GM12878 (cell line): Measurements from ENCODE around the gene SLC6A9. TPM values are rescaled to one million over a fixed set of nuclear protein-coding genes. Genes with fewer than 3 reads are reported as not detected.

Experiments used
- ATAC-seq: fragments of 200-7000 bp; cut with Tn5 transposase; 3 replicates; pipeline ENCODE4 v1.9.1; 2020; ENCODE audit warnings: mild to moderate bottlenecking, moderate library complexity
- BruUV-seq: library from RNA; stranded (reverse); fragments of 400-500 nt; replicated peaks from 2 replicates; lab custom pipeline; 2021; lab: Mats Ljungman, UMichigan
- CTCF ChIA-PET: fragments of 300-600 bp; sonication (Branson Sonifier 250); formaldehyde crosslinking; extraction: SDS; loops from one replicate; lab custom pipeline; 2021; ENCODE audit warnings: inconsistent platforms; lab: Yijun Ruan, JAX
- POLR2A ChIA-PET: fragments of 350-600 bp; formaldehyde crosslinking; extraction: SDS; loops from one replicate; lab custom pipeline; 2021; ENCODE audit warnings: inconsistent platforms; lab: Charles Lee
- RAD21 ChIA-PET: fragments of 300-600 bp; sonication (Branson Sonifier 250); formaldehyde crosslinking; loops from one replicate; lab custom pipeline; 2023; ENCODE audit warnings: antibody characterized with exemption; ENCODE audit not compliant: unreplicated experiment; lab: Charles Lee
- SMC1A ChIA-PET: fragments of 300-600 bp; sonication (Branson Sonifier 250); formaldehyde crosslinking; loops from one replicate; lab custom pipeline; 2023; ENCODE audit not compliant: unreplicated experiment, uncharacterized antibody; lab: Charles Lee
- DNase-seq: peaks from one replicate; pipeline ENCODE4 v3.0.0-alpha.2; 2011; ENCODE audit warnings: low read depth, low spot score
- FAIRE-seq: peaks from 3 replicates; lab custom pipeline; 2011; peaks lifted over from hg19 to GRCh38; lab: Jason Lieb, UNC
- H2AFZ ChIP-seq: 2 replicates; pipeline ENCODE4 v1.6.0; 2011; ENCODE audit warnings: low read depth, low read length, control low read depth; ENCODE audit not compliant: control insufficient read depth
- H3K27ac ChIP-seq: 2 replicates; pipeline ENCODE4 v1.5.1; 2011; ENCODE audit warnings: control low read depth; ENCODE audit not compliant: control insufficient read depth, insufficient read depth
- H3K27me3 ChIP-seq, 2 experiments: replicated peaks in 1 of 2; 2 replicates each; pipeline versions ENCODE4 v1.6.0 to v1.6.1; 2011; ENCODE audit warnings: low read length in 1 of 2; ENCODE audit not compliant: control insufficient read depth in 2 of 2, insufficient read depth in 2 of 2
- H3K36me3 ChIP-seq, 2 experiments: 2 replicates each; pipeline ENCODE4 v1.5.1; 2011; ENCODE audit warnings: low read length in 1 of 2; ENCODE audit not compliant: control insufficient read depth in 2 of 2, insufficient read depth in 2 of 2
- H3K4me1 ChIP-seq: 2 replicates; pipeline ENCODE4 v1.6.1; 2011; ENCODE audit warnings: mild to moderate bottlenecking, low read length, moderate library complexity, mixed read lengths; ENCODE audit not compliant: control insufficient read depth, insufficient read depth
- H3K4me2 ChIP-seq: 2 replicates; pipeline ENCODE4 v1.6.0; 2011; ENCODE audit warnings: control low read depth; ENCODE audit not compliant: control insufficient read depth, insufficient read depth
- H3K4me3 ChIP-seq: fragments of 200-600 bp; sonication (generic); 2 replicates; pipeline ENCODE4 v1.5.1; 2016
- H3K79me2 ChIP-seq: 2 replicates; pipeline ENCODE4 v1.6.0; 2011; ENCODE audit warnings: low read length; ENCODE audit not compliant: control insufficient read depth, insufficient read depth
- H3K9ac ChIP-seq: 2 replicates; pipeline ENCODE4 v1.8.0; 2011; ENCODE audit warnings: low read length, control low read depth, mixed read lengths; ENCODE audit not compliant: control insufficient read depth, insufficient read depth
- H3K9me3 ChIP-seq: replicated peaks from 3 replicates; pipeline ENCODE4 v1.5.1; 2011; ENCODE audit warnings: mild to moderate bottlenecking, low read length; ENCODE audit not compliant: control insufficient read depth, insufficient read depth
- H4K20me1 ChIP-seq: 2 replicates; pipeline ENCODE4 v1.6.0; 2011; ENCODE audit not compliant: control insufficient read depth, insufficient read depth
- CHD1 ChIP-seq: IDR thresholded peaks from 2 replicates; pipeline ENCODE4 v1.6.1; 2012; ENCODE audit warnings: low read depth, low read length, improper control_type of control experiment
- CTCF ChIP-seq, 3 experiments: IDR thresholded peaks in 2 of 3; conservative IDR thresholded peaks in 1 of 3; 2 replicates each; pipeline ENCODE4 v1.5.1; 2011; ENCODE audit warnings: low read depth in 3 of 3, low read length in 3 of 3, mild to moderate bottlenecking in 3 of 3, control low read depth in 2 of 3, moderate library complexity in 2 of 3, inconsistent platforms in 1 of 3, mixed read lengths in 1 of 3; ENCODE audit not compliant: control insufficient read depth in 2 of 3, insufficient read depth in 1 of 3; ENCODE audit errors: extremely low read depth in 1 of 3
- SMC3 ChIP-seq: IDR thresholded peaks from 2 replicates; pipeline ENCODE4 v1.6.1; 2011; ENCODE audit warnings: low read length, improper control_type of control experiment, borderline replicate concordance
- WGBS: methylation state at CpG from one replicate; pipeline ENCODE4 v1.1.6; 2016; ENCODE audit warnings: low lambda C conversion rate; ENCODE audit not compliant: insufficient replicate concordance, insufficient coverage; ENCODE audit errors: missing lambda C conversion rate; 5-methylcytosine and 5-hydroxymethylcytosine counted together
- in situ Hi-C: fragments of 300-500 bp; cut with MboI; formaldehyde crosslinking; loops from 9 replicates; pipeline ENCODE4 v1.14.3; 2018; ENCODE audit warnings: mixed read lengths
- intact Hi-C: fragments of 100-400 bp; cut with micrococcal nuclease; formaldehyde crosslinking; loops from one replicate; pipeline ENCODE4 v1.14.2; 2022; ENCODE audit not compliant: unreplicated experiment
- polyA plus RNA-seq, 11 experiments: library from polyadenylated mRNA; depleted of rRNA in 4 of 11; unstranded in 6 of 11; stranded (reverse) in 5 of 11; fragments of >200 nt; fragmentation: Nextera tagmentation in 4 of 11; fragmentation: Illumina TruSeq in 1 of 11; extraction: Ambion mirVana in 4 of 11; extraction: Trizol in 1 of 11; gene quantifications; 1 replicate in 1 of 11; 2 replicates in 10 of 11; pipeline versions ENCODE4 v1.2.1 to v1.2.3, GENCODE V29; 2011 to 2016; ENCODE audit warnings: inconsistent platforms in 2 of 11, missing spikeins in 2 of 11, low read depth in 1 of 11
- total RNA-seq, 4 experiments: library from RNA; depleted of rRNA in 3 of 4; stranded (reverse); fragments of >200 nt in 3 of 4; fragmentation: Illumina TruSeq in 1 of 4; extraction: Trizol in 1 of 4; gene quantifications; 2 replicates each; pipeline versions ENCODE4 v1.2.1 to v1.2.3, GENCODE V29; 2013 to 2021

The SLC6A9 gene
- total and polyA plus RNA-seq, 10 of the 15 experiments (the other 5 are each of a cell fraction or from before 2014, with no cell fraction given): 0.02 to 2.0 (median 0.63) TPM

DNA sequence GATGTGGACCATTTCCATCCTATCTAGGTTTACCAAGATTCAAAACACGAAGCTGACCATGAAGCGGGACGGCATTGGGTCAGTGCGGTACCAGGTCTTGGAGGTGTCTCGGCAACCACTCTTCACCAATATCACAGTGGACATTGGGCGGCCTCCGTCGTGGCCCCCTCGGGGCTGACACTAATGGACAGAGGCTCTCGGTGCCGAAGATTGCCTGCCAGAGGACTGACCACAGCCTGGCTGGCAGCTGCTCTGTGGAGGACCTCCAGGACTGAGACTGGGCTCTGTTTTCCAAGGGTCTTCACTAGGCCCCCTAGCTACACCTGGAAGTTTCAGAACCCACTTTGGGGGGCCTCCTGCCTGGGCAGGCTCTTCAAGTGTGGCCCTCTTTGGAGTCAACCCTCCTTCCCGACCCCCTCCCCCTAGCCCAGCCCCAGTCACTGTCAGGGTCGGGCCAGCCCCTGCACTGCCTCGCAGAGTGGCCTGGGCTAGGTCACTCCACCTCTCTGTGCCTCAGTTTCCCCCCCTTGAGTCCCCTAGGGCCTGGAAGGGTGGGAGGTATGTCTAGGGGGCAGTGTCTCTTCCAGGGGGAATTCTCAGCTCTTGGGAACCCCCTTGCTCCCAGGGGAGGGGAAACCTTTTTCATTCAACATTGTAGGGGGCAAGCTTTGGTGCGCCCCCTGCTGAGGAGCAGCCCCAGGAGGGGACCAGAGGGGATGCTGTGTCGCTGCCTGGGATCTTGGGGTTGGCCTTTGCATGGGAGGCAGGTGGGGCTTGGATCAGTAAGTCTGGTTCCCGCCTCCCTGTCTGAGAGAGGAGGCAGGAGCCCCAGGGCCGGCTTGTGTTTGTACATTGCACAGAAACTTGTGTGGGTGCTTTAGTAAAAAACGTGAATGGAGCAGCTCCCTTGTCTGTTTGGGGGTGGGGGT is 40.7 kb downstream of the SLC6A9 start:
- Histone ChIP-seq H3K9ac (peak overlapping the region; percentile 39; the same call in 1 of the 2 replicates), H3K4me1 (peaks cover 17% of the 10 kb centered on the region), H2AFZ (peak overlapping the region; percentile 91), H3K27me3 (no peaks in the 10 kb centered on the region), H3K4me2 (peak overlapping the region; percentile 23), H3K36me3 (no peaks in the 10 kb centered on the region; a peak in 2 of 4 replicates), H3K9me3 (no peaks in the 10 kb centered on the region), H3K4me3 (peak overlapping the region; percentile 72), H4K20me1 (no peaks in the 10 kb centered on the region), H3K79me2 (no peaks in the 10 kb centered on the region), H3K27ac (no peak overlapping the region; the same call in 1 of the 2 replicates)
- CTCF ChIA-PET: interaction anchor here (0.9 to 2.5 kb wide), 6 partner anchors 12 to 227 kb away, joined by 3 to 7 read pairs (median 3); partner anchors contain the start of gene B4GALT2
- DNase-seq (no peak), FAIRE-seq (no peak), ATAC-seq (no peak; the same call in 2 of the 3 replicates)
- WGBS: 56% methylated on average over 19 of the region's 19 CpGs
- in situ Hi-C loops (no loop called here), intact Hi-C loops (loop anchor here (5.0 kb wide), 1 partner anchor 42 kb away; the partner anchor contains the start of gene SLC6A9)
- POLR2A ChIA-PET: interaction anchor here (0.9 to 1.2 kb wide), 2 partner anchors 15 to 340 kb away, joined by 5 read pairs; partner anchors contain the start of gene KDM4A
- no TSS peak for BruUV-seq
- RAD21 ChIA-PET: interaction anchor here (0.6 to 1.6 kb wide), 2 partner anchors 15 to 47 kb away, joined by 3 to 4 read pairs; no protein-coding TSS in a partner anchor
- SMC1A ChIA-PET: interaction anchor here (0.9 to 1.3 kb wide), 3 partner anchors 15 to 58 kb away, joined by 3 read pairs; no protein-coding TSS in a partner anchor
- TF ChIP-seq CHD1 (no peak), SMC3 (0 out of 2 replicates have a peak, but pooled peaks have one; percentile 9), CTCF (IDR thresholded peaks at IDR 0.05 in 2 of 3, conservative IDR thresholded peaks at IDR 0.05 in 1 of 3; ENCODE audit: control insufficient read depth in 2 of 3, extremely low read depth in 1 of 3, insufficient read depth in 1 of 3, low read depth in 3 of 3, low read length in 3 of 3) (peak in 1 of 3 experiments; percentile 10; a peak in 1 of 6 replicates)
